ENCODE measurements around the gene B3GNT3. TPM values are rescaled to one million over a fixed set of nuclear protein-coding genes. Genes with fewer than 3 reads are reported as not detected.

The B3GNT3 gene
- total and polyA plus RNA-seq, 2 donors (not counting 1 experiment from before 2014, with no cell fraction given) = 0.06 TPM; not detected in 1

DNA sequence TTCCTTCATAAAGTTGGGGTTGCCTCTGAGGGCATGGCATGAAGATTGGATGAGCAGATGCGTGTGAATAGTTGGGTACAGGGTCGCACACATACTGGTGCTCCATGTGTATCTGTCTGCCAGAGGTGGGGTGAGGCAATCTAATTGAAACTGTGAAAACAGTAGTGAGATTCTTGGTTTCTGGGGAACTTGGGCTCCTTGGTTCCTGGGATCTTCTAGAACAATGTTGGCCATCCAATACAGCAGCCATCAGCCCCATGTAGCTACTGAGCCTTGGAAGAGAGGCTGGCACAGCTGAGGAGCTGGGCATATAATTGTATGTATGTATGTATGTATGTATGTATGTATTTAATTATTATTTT lies 43.0 kb upstream of the B3GNT3 start:
- POLR2A ChIA-PET = interaction anchor here (0.6 to 2.9 kb wide), 6 partner anchors 13 to 109 kb away, joined by 3 to 12 read pairs (median 12); partner anchors contain the start of genes MAP1S and RPL18A
- peak overlapping the region; percentile 95 for H3K27ac Mint-ChIP-seq
- 8% methylated on average over 2 of the region's 2 CpGs for WGBS (ENCODE audit: insufficient coverage)
- intact Hi-C loops (cut with micrococcal nuclease) = loop anchor here (1.0 to 10.0 kb wide), 6 partner anchors 24 to 443 kb away; partner anchors contain the start of genes MPV17L2 and RPL18A
- peak; percentile 63 for DNase-seq
- H3K36me3 ChIP-seq (replicated peaks in 1 of 2; ENCODE audit: control extremely low read depth in 1 of 2, control insufficient read depth in 1 of 2, extremely low read depth in 1 of 2, insufficient read depth in 2 of 2, low read length in 1 of 2) = peaks cover 1 to 20% of the 10 kb centered on the region in 2 experiments
- no peaks in the 10 kb centered on the region for H3K27me3 Mint-ChIP-seq
- no peaks in the 10 kb centered on the region for H3K9me3 Mint-ChIP-seq (ENCODE audit: insufficient read depth)
- H3K9me3 ChIP-seq (ENCODE audit: control extremely low read depth in 1 of 3, control insufficient read depth in 2 of 3, insufficient read depth in 1 of 3, low read length in 2 of 3) = peaks cover 0 to 3% (median 0%) of the 10 kb centered on the region in 3 donors
- peaks cover 75 to 93% of the 10 kb centered on the region in 2 donors for H3K4me1 ChIP-seq (ENCODE audit: control insufficient read depth in 2 of 2, insufficient read depth in 2 of 2, low read length in 2 of 2)
- peaks cover 91% of the 10 kb centered on the region for H3K79me2 ChIP-seq (ENCODE audit: control insufficient read depth, insufficient read depth, low read length)
- peak overlapping the region; percentile 72 for H3K9ac ChIP-seq (ENCODE audit: low read length)
- CTCF ChIA-PET = interaction anchor here (0.5 to 11.3 kb wide), 10 partner anchors 8 to 246 kb away, joined by 3 to 122 read pairs (median 5); partner anchors contain the start of gene RPL18A
- H3K4me3 ChIP-seq (ENCODE audit: control extremely low read depth in 1 of 5, extremely low read depth in 1 of 5, insufficient read depth in 1 of 5, low read depth in 2 of 5, low read length in 4 of 5) = peak overlapping the region; percentile 50 to 73 (median 67)
- peak overlapping the region; percentile 96 to 99 for H3K27ac ChIP-seq (ENCODE audit: low read length in 2 of 2)
- H3K27me3 ChIP-seq (replicated peaks in 1 of 4; ENCODE audit: control extremely low read depth in 1 of 4, control insufficient read depth in 3 of 4, insufficient read depth in 4 of 4, low read length in 3 of 4) = no peaks in the 10 kb centered on the region
- H4K20me1 ChIP-seq (ENCODE audit: control insufficient read depth, insufficient read depth, low read length, poor library complexity, severe bottlenecking) = peaks cover 14% of the 10 kb centered on the region
- ATAC-seq (ENCODE audit: low read depth) = no peak
- H3K4me3 Mint-ChIP-seq = peak overlapping the region; percentile 89
- peak overlapping the region; percentile 88 for H3K4me2 ChIP-seq (replicated peaks; ENCODE audit: low read depth, low read length, poor library complexity, severe bottlenecking)
- H2AFZ ChIP-seq (ENCODE audit: insufficient read depth, low read depth, low read length, poor library complexity, severe bottlenecking) = peak overlapping the region; percentile 75
- peaks cover 75% of the 10 kb centered on the region for H3K4me1 Mint-ChIP-seq
- no peak for TF ChIP-seq EZH2 (IDR thresholded peaks at IDR 0.05; ENCODE audit: borderline replicate concordance, insufficient read depth, low read depth, low read length, poor library complexity, severe bottlenecking)
- TF ChIP-seq, protein P1, sequence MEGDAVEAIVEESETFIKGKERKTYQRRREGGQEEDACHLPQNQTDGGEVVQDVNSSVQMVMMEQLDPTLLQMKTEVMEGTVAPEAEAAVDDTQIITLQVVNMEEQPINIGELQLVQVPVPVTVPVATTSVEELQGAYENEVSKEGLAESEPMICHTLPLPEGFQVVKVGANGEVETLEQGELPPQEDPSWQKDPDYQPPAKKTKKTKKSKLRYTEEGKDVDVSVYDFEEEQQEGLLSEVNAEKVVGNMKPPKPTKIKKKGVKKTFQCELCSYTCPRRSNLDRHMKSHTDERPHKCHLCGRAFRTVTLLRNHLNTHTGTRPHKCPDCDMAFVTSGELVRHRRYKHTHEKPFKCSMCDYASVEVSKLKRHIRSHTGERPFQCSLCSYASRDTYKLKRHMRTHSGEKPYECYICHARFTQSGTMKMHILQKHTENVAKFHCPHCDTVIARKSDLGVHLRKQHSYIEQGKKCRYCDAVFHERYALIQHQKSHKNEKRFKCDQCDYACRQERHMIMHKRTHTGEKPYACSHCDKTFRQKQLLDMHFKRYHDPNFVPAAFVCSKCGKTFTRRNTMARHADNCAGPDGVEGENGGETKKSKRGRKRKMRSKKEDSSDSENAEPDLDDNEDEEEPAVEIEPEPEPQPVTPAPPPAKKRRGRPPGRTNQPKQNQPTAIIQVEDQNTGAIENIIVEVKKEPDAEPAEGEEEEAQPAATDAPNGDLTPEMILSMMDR (IDR thresholded peaks at IDR 0.05) = no peak

All from B cell (primary cell).